ENCODE results near the gene SULT1C4.

GRCh38 chr2:108378851-108379250 lies 1.1 kb downstream of the SULT1C4 start:
- TF ChIP-seq POLR2AphosphoS5 (IDR thresholded peaks at IDR 0.05; ENCODE audit: insufficient read depth in 1 of 2, low read depth in 1 of 2) (no peak), CTCF (IDR thresholded peaks at IDR 0.05) (no peak), POLR2A (IDR thresholded peaks at IDR 0.05) (no peak)
